NCI-H1092 (cell line): Measurements from ENCODE around the gene EFNB1.

Experiments used
- DNase-seq: peaks from one replicate; lab custom pipeline; 2025; lab: John Stamatoyannopoulos, UW

Gene EFNB1

GRCh38 chrX:68827848-68828624, 785 bp upstream of the EFNB1 start:
- peak; percentile 62 for DNase-seq

- DNase-seq = no peak
Measured at GRCh38 chrX:68829582-68830418, 979 bp downstream of the EFNB1 start.

GRCh38 chrX:68830419-68831404, 1.9 kb downstream of the EFNB1 start:
- DNase-seq = no peak

- no peak for DNase-seq
Measured at GRCh38 chrX:68831405-68832100, 2.7 kb downstream of the EFNB1 start.

GRCh38 chrX:68832101-68832416, 3.2 kb downstream of the EFNB1 start:
- no peak for DNase-seq

- DNase-seq = no peak
Measured at GRCh38 chrX:68832516-68833447, 4.0 kb downstream of the EFNB1 start.

GRCh38 chrX:68833448-68833805, 4.6 kb downstream of the EFNB1 start:
- DNase-seq = no peak

- no peak for DNase-seq
Measured at GRCh38 chrX:68833855-68834331, 5.1 kb downstream of the EFNB1 start.

- no peak for DNase-seq
Measured at GRCh38 chrX:68834371-68835103, 5.7 kb downstream of the EFNB1 start.

- DNase-seq = no peak
Measured at GRCh38 chrX:68835104-68835442, 6.3 kb downstream of the EFNB1 start.

GRCh38 chrX:68835468-68835867, 6.6 kb downstream of the EFNB1 start:
- no peak for DNase-seq

GRCh38 chrX:68837119-68837518, 8.3 kb downstream of the EFNB1 start:
- no peak for DNase-seq

- no peak for DNase-seq
Measured at GRCh38 chrX:68838571-68838910, 9.7 kb downstream of the EFNB1 start.

- no peak for DNase-seq
Measured at GRCh38 chrX:68839771-68840170, 10.9 kb downstream of the EFNB1 start.

- no peak for DNase-seq
Measured at GRCh38 chrX:68840256-68840655, 11.4 kb downstream of the EFNB1 start.

- peak; percentile 39 for DNase-seq
Measured at GRCh38 chrX:68841251-68842049, 12.6 kb downstream of the EFNB1 start.

GRCh38 chrX:68842351-68842750, 13.5 kb downstream of the EFNB1 start:
- DNase-seq = no peak

- no peak for DNase-seq
Measured at GRCh38 chrX:68842781-68843581, 14.2 kb downstream of the EFNB1 start.
